ENCODE measurements around the gene RHBDL3. TPM values are rescaled to one million over a fixed set of nuclear protein-coding genes. Genes with fewer than 3 reads are reported as not detected.

Gene RHBDL3
- total RNA-seq, 1 experiment from 2014 or later = 0.80 TPM

DNA sequence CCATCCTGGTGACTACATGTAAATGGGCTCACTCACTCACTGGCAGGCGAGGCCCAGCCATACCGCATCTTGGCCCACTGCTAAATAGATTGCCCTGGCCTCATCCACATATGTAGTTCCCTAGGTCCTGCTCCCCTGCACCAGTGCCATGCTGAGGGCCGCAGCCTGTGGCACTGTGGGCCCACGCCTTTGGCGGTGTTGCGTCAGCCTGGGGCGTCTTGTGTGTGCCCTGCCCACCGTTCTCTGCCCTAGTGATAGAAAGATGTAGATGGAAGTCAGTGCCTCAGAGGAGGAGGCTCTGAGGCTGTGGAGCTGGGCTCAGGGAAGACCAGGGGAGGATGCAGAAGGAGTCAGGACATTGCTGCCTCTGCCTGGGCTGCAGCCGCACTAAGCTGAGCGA is 57.4 kb downstream of the RHBDL3 start:
- intact Hi-C loops (cut with micrococcal nuclease; ENCODE audit: unreplicated experiment) = no loop called here
- no TSS peak for BruUV-seq (replicated peaks)
- TF ChIP-seq, protein P1, sequence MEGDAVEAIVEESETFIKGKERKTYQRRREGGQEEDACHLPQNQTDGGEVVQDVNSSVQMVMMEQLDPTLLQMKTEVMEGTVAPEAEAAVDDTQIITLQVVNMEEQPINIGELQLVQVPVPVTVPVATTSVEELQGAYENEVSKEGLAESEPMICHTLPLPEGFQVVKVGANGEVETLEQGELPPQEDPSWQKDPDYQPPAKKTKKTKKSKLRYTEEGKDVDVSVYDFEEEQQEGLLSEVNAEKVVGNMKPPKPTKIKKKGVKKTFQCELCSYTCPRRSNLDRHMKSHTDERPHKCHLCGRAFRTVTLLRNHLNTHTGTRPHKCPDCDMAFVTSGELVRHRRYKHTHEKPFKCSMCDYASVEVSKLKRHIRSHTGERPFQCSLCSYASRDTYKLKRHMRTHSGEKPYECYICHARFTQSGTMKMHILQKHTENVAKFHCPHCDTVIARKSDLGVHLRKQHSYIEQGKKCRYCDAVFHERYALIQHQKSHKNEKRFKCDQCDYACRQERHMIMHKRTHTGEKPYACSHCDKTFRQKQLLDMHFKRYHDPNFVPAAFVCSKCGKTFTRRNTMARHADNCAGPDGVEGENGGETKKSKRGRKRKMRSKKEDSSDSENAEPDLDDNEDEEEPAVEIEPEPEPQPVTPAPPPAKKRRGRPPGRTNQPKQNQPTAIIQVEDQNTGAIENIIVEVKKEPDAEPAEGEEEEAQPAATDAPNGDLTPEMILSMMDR (conservative IDR thresholded peaks at IDR 0.05; ENCODE audit: low read depth, low read length) = no peak
- TF ChIP-seq EZH2 (IDR thresholded peaks at IDR 0.05; ENCODE audit: borderline replicate concordance, low read depth, low read length, poor library complexity, severe bottlenecking) = no peak

DNA sequence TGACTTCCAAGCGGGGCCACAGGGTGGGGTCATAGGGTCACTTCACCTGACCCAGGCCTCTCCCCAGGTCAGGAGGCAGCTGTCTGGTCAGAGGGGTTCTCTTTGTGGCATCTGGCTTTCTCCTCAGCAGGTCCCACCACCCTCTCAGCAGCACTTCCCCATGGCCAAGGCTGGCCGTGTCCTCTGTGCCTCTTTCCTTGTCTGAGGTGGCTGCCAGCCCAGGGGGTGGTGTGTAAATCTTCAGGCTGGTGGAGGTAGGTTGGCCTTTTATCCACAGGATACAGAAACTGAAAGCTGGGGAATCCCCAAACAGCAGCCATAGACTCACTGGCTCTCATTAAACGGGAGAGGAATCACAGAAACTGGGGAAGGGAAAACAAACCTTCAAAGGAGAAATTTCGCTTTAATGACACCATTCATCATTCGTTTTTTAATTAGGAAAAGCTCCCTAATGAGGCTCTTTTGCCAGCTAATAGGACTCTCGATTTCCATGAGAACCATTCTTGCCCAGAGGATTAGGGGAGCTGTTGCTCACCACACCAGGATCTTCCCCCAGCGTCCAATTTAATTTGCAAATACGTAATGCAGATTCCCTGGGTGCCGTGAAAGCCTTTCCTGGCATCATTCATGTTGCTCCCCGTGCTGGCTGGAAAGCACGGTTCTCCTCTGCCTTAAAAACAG is 58.3 kb downstream of the RHBDL3 start:
- Histone ChIP-seq H3K9me3 (ENCODE audit: low read depth, low read length, poor library complexity, severe bottlenecking) (no peaks in the 10 kb centered on the region), H3K27me3 (replicated peaks; ENCODE audit: insufficient read depth, low read depth, low read length, poor library complexity) (no peaks in the 10 kb centered on the region), H3K36me3 (ENCODE audit: insufficient read depth, low read length, poor library complexity, severe bottlenecking) (no peaks in the 10 kb centered on the region), H3K4me1 (ENCODE audit: insufficient read depth, low read length, poor library complexity, severe bottlenecking) (no peaks in the 10 kb centered on the region), H3K27ac (ENCODE audit: low read depth, low read length, poor library complexity, severe bottlenecking) (no peak overlapping the region), H3K4me3 (ENCODE audit: low read depth, low read length, poor library complexity, severe bottlenecking) (no peak overlapping the region)
- no peak for TF ChIP-seq EZH2 (IDR thresholded peaks at IDR 0.05; ENCODE audit: borderline replicate concordance, low read depth, low read length, poor library complexity, severe bottlenecking)
- TF ChIP-seq, protein P1 (conservative IDR thresholded peaks at IDR 0.05; ENCODE audit: low read depth, low read length) = no peak
- POLR2A ChIA-PET (ENCODE audit: low non-redundant PET) = no interaction called here
- no TSS peak for BruUV-seq (replicated peaks)
- no peak for DNase-seq (ENCODE audit: low spot score)
- intact Hi-C loops (cut with micrococcal nuclease; ENCODE audit: unreplicated experiment) = no loop called here
- CTCF ChIA-PET = no interaction called here

More for the DNA sequence above, 57.4 kb downstream of the RHBDL3 start:
- Histone ChIP-seq H3K9me3 (ENCODE audit: low read depth, low read length, poor library complexity, severe bottlenecking) (no peaks in the 10 kb centered on the region), H3K27me3 (replicated peaks; ENCODE audit: insufficient read depth, low read depth, low read length, poor library complexity) (no peaks in the 10 kb centered on the region), H3K4me1 (ENCODE audit: insufficient read depth, low read length, poor library complexity, severe bottlenecking) (no peaks in the 10 kb centered on the region), H3K4me3 (ENCODE audit: low read depth, low read length, poor library complexity, severe bottlenecking) (no peak overlapping the region), H3K27ac (ENCODE audit: low read depth, low read length, poor library complexity, severe bottlenecking) (no peak overlapping the region), H3K36me3 (ENCODE audit: insufficient read depth, low read length, poor library complexity, severe bottlenecking) (no peaks in the 10 kb centered on the region)
- POLR2A ChIA-PET (ENCODE audit: low non-redundant PET) = no interaction called here
- CTCF ChIA-PET = no interaction called here
- DNase-seq (ENCODE audit: low spot score) = no peak

DNA sequence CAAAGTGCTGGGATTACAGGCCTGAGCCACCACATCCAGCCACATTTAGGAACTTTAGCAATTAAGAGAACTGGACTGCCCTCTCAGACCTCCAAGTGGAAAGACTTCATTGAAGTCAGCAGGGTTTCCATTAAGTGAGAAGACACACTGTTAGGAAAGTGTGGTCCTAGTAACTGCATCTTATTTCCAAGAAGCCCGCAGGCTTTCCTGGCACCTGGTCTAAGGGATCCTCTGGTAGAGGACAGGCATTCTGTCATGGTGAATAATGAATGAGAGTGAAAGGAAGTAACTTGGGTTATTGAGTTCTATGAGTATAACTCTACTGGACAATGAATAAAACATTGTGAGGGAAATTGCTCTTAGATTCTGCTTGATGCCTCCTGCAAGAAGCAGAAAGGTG is 62.3 kb downstream of the RHBDL3 start:
- no TSS peak for BruUV-seq (replicated peaks)
- Histone ChIP-seq H3K27me3 (replicated peaks; ENCODE audit: insufficient read depth, low read depth, low read length, poor library complexity) (no peaks in the 10 kb centered on the region), H3K36me3 (ENCODE audit: insufficient read depth, low read length, poor library complexity, severe bottlenecking) (no peaks in the 10 kb centered on the region), H3K4me1 (ENCODE audit: insufficient read depth, low read length, poor library complexity, severe bottlenecking) (peaks cover 11% of the 10 kb centered on the region), H3K27ac (ENCODE audit: low read depth, low read length, poor library complexity, severe bottlenecking) (no peak overlapping the region), H3K9me3 (ENCODE audit: low read depth, low read length, poor library complexity, severe bottlenecking) (no peaks in the 10 kb centered on the region), H3K4me3 (ENCODE audit: low read depth, low read length, poor library complexity, severe bottlenecking) (no peak overlapping the region)
- ChIA-PET CTCF (no interaction called here), POLR2A (ENCODE audit: low non-redundant PET) (no interaction called here)
- TF ChIP-seq EZH2 (IDR thresholded peaks at IDR 0.05; ENCODE audit: borderline replicate concordance, low read depth, low read length, poor library complexity, severe bottlenecking) = no peak
- TF ChIP-seq, protein P1 (conservative IDR thresholded peaks at IDR 0.05; ENCODE audit: low read depth, low read length) = no peak
- intact Hi-C loops (cut with micrococcal nuclease; ENCODE audit: unreplicated experiment) = no loop called here
- no peak for DNase-seq (ENCODE audit: low spot score)

All from A673 (cell line).